ENCODE data around the gene YLPM1. TPM values are rescaled to one million over a fixed set of nuclear protein-coding genes. Genes with fewer than 3 reads are reported as not detected.

The YLPM1 gene
- total RNA-seq, 1 experiment from 2014 or later, result 91.2 TPM

- H3K36me3 ChIP-seq (ENCODE audit: insufficient read depth, low read length, poor library complexity, severe bottlenecking), result peaks cover 51% of the 10 kb centered on the region
- no peak overlapping the region for H3K4me3 ChIP-seq (ENCODE audit: low read depth, low read length, poor library complexity, severe bottlenecking)
- H3K27me3 ChIP-seq (replicated peaks; ENCODE audit: insufficient read depth, low read depth, low read length, poor library complexity), result no peaks in the 10 kb centered on the region
- peaks cover 22% of the 10 kb centered on the region for H3K4me1 ChIP-seq (ENCODE audit: insufficient read depth, low read length, poor library complexity, severe bottlenecking)
- ChIA-PET CTCF (no interaction called here), POLR2A (ENCODE audit: low non-redundant PET) (no interaction called here)
- no peak for DNase-seq (ENCODE audit: low spot score)
- no peak overlapping the region for H3K27ac ChIP-seq (ENCODE audit: low read depth, low read length, poor library complexity, severe bottlenecking)
- H3K9me3 ChIP-seq (ENCODE audit: low read depth, low read length, poor library complexity, severe bottlenecking), result no peaks in the 10 kb centered on the region
- intact Hi-C loops (cut with micrococcal nuclease; ENCODE audit: unreplicated experiment), result no loop called here
- TF ChIP-seq EZH2 (IDR thresholded peaks at IDR 0.05; ENCODE audit: borderline replicate concordance, low read depth, low read length, poor library complexity, severe bottlenecking), result no peak
- no peak for TF ChIP-seq CTCF (conservative IDR thresholded peaks at IDR 0.05; ENCODE audit: low read depth, low read length)
- BruUV-seq (replicated peaks), result TSS peak; percentile 12
Measured at GRCh38 chr14:74821267-74821915, 58.3 kb downstream of the YLPM1 start.

DNA sequence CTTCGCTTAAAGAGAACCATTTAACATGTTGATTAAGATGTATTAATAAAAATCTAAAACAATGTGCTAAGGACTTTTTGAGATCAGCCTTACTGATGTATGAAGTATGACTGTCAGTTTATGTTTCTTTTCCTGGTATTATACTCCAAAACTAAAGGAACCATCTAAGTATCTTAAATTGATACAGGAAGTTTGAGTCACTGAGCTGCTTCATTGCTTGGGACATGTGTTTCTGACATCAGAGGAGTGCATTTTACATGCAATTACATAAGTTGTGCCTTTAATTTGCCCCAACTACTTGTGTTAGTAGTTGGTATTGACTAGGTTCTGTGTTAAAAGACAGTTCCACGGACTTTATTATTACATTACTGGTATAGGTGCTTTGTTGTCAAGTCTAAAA lies 61.9 kb downstream of the YLPM1 start:
- CTCF ChIA-PET, result interaction anchor here (0.6 kb wide), 1 partner anchor 46 kb away, joined by 3 read pairs; no protein-coding TSS in a partner anchor
- H3K4me1 ChIP-seq (ENCODE audit: insufficient read depth, low read length, poor library complexity, severe bottlenecking), result peaks cover 22% of the 10 kb centered on the region
- POLR2A ChIA-PET (ENCODE audit: low non-redundant PET), result no interaction called here
- H3K9me3 ChIP-seq (ENCODE audit: low read depth, low read length, poor library complexity, severe bottlenecking), result no peaks in the 10 kb centered on the region
- H3K27ac ChIP-seq (ENCODE audit: low read depth, low read length, poor library complexity, severe bottlenecking), result peak overlapping the region; percentile 25
- intact Hi-C loops (cut with micrococcal nuclease; ENCODE audit: unreplicated experiment), result no loop called here
- peaks cover 30% of the 10 kb centered on the region for H3K36me3 ChIP-seq (ENCODE audit: insufficient read depth, low read length, poor library complexity, severe bottlenecking)
- H3K27me3 ChIP-seq (replicated peaks; ENCODE audit: insufficient read depth, low read depth, low read length, poor library complexity), result no peaks in the 10 kb centered on the region
- DNase-seq (ENCODE audit: low spot score), result peak; percentile 70
- TF ChIP-seq EZH2 (IDR thresholded peaks at IDR 0.05; ENCODE audit: borderline replicate concordance, low read depth, low read length, poor library complexity, severe bottlenecking) (no peak), CTCF (conservative IDR thresholded peaks at IDR 0.05; ENCODE audit: low read depth, low read length) (no peak)
- no peak overlapping the region for H3K4me3 ChIP-seq (ENCODE audit: low read depth, low read length, poor library complexity, severe bottlenecking)
- no TSS peak for BruUV-seq (replicated peaks)

GRCh38 chr14:74826574-74826973 lies 63.5 kb downstream of the YLPM1 start:
- ChIA-PET CTCF (no interaction called here), POLR2A (ENCODE audit: low non-redundant PET) (no interaction called here)
- H3K36me3 ChIP-seq (ENCODE audit: insufficient read depth, low read length, poor library complexity, severe bottlenecking), result peaks cover 29% of the 10 kb centered on the region
- peaks cover 22% of the 10 kb centered on the region for H3K4me1 ChIP-seq (ENCODE audit: insufficient read depth, low read length, poor library complexity, severe bottlenecking)
- H3K27ac ChIP-seq (ENCODE audit: low read depth, low read length, poor library complexity, severe bottlenecking), result no peak overlapping the region
- no peak overlapping the region for H3K4me3 ChIP-seq (ENCODE audit: low read depth, low read length, poor library complexity, severe bottlenecking)
- no peaks in the 10 kb centered on the region for H3K9me3 ChIP-seq (ENCODE audit: low read depth, low read length, poor library complexity, severe bottlenecking)
- TF ChIP-seq EZH2 (IDR thresholded peaks at IDR 0.05; ENCODE audit: borderline replicate concordance, low read depth, low read length, poor library complexity, severe bottlenecking), result no peak
- TF ChIP-seq CTCF (conservative IDR thresholded peaks at IDR 0.05; ENCODE audit: low read depth, low read length), result no peak
- no peak for DNase-seq (ENCODE audit: low spot score)
- no TSS peak for BruUV-seq (replicated peaks)
- intact Hi-C loops (cut with micrococcal nuclease; ENCODE audit: unreplicated experiment), result no loop called here
- H3K27me3 ChIP-seq (replicated peaks; ENCODE audit: insufficient read depth, low read depth, low read length, poor library complexity), result no peaks in the 10 kb centered on the region

All from A673 (cell line).